T1000 (cell line): Measurements from ENCODE around the gene CHST11.

Experiments
- DNase-seq: peaks from one replicate; lab custom pipeline; 2025; ENCODE audit warnings: mixed read lengths; lab: John Stamatoyannopoulos, UW

The CHST11 gene

GRCh38 chr12:104460041-104460719 is 3.4 kb downstream of the CHST11 start:
- no peak for DNase-seq

- no peak for DNase-seq
These were observed 4.4 kb downstream of the CHST11 start for GRCh38 chr12:104460973-104461698.

GRCh38 chr12:104462325-104462724 is 5.6 kb downstream of the CHST11 start:
- DNase-seq: no peak

GRCh38 chr12:104462931-104463339 is 6.2 kb downstream of the CHST11 start:
- no peak for DNase-seq

GRCh38 chr12:104463368-104463767 is 6.6 kb downstream of the CHST11 start:
- no peak for DNase-seq

GRCh38 chr12:104464899-104465298 is 8.2 kb downstream of the CHST11 start:
- DNase-seq: no peak

GRCh38 chr12:104466709-104467345 is 10.1 kb downstream of the CHST11 start:
- no peak for DNase-seq

- DNase-seq: no peak
These were observed 10.6 kb downstream of the CHST11 start for GRCh38 chr12:104467346-104467837.

- DNase-seq: no peak
These were observed 11.6 kb downstream of the CHST11 start for GRCh38 chr12:104468371-104468770.

- no peak for DNase-seq
These were observed 12.3 kb downstream of the CHST11 start for GRCh38 chr12:104469066-104469465.

- no peak for DNase-seq
These were observed 12.8 kb downstream of the CHST11 start for GRCh38 chr12:104469523-104469922.

GRCh38 chr12:104470521-104470920 is 13.8 kb downstream of the CHST11 start:
- no peak for DNase-seq

GRCh38 chr12:104471336-104471735 is 14.6 kb downstream of the CHST11 start:
- DNase-seq: no peak

GRCh38 chr12:104472748-104473147 is 16.0 kb downstream of the CHST11 start:
- DNase-seq: no peak

GRCh38 chr12:104473374-104473983 is 16.7 kb downstream of the CHST11 start:
- no peak for DNase-seq

- no peak for DNase-seq
These were observed 18.5 kb downstream of the CHST11 start for GRCh38 chr12:104475271-104475670.

- no peak for DNase-seq
These were observed 21.0 kb downstream of the CHST11 start for GRCh38 chr12:104477510-104478390.

GRCh38 chr12:104478396-104479122 is 21.8 kb downstream of the CHST11 start:
- DNase-seq: no peak

- no peak for DNase-seq
These were observed 22.4 kb downstream of the CHST11 start for GRCh38 chr12:104479123-104479662.

- DNase-seq: no peak
These were observed 23.3 kb downstream of the CHST11 start for GRCh38 chr12:104480012-104480411.
